ENCODE measurements around the gene IL9R. TPM values are rescaled to one million over a fixed set of nuclear protein-coding genes. Genes with fewer than 3 reads are reported as not detected.
A peak's percentile ranks its signal among the peaks of the same experiment; 100 is the strongest.
"Not testable (repeated sequence)": the region's sequence is repeated elsewhere in the genome, so short reads cannot be mapped to it uniquely, and the experiment has no call there.

The IL9R gene
- total RNA-seq, 1 experiment from 2014 or later, result 0.46 TPM

GRCh38 chrX:156008915-156009314, 11.4 kb downstream of the IL9R start:
- ATAC-seq (no peak), DNase-seq (ENCODE audit: low read depth, low spot score) (peak; percentile 2)
- intact Hi-C loops (cut with micrococcal nuclease; ENCODE audit: unreplicated experiment), result no loop called here

GRCh38 chrX:156009691-156010090, 12.2 kb downstream of the IL9R start:
- POLR2A ChIA-PET; H3K9me3 ChIP-seq (ENCODE audit: control insufficient read depth, insufficient read depth, low read depth, low read length); in situ Hi-C loops (cut with HindIII; ENCODE audit: low pct_unique_long_range_greater_than_20kb, low sequenced_read_pairs); CTCF ChIA-PET; H3K4me1 ChIP-seq (ENCODE audit: control insufficient read depth, insufficient read depth, low read length); H3K27ac ChIP-seq (ENCODE audit: low read length); DNase-seq (ENCODE audit: low read depth, low spot score); BruUV-seq (replicated peaks); ATAC-seq; H3K27me3 ChIP-seq (ENCODE audit: control insufficient read depth, insufficient read depth, low read length); H3K36me3 ChIP-seq (ENCODE audit: control insufficient read depth, insufficient read depth, low read length); intact Hi-C loops (cut with micrococcal nuclease; ENCODE audit: unreplicated experiment); H3K4me3 ChIP-seq (ENCODE audit: low read depth in 2 of 2, low read length in 2 of 2): not testable (repeated sequence)

More at GRCh38 chrX:156008915-156009314, 11.4 kb downstream of the IL9R start:
- in situ Hi-C loops (cut with HindIII; ENCODE audit: low pct_unique_long_range_greater_than_20kb, low sequenced_read_pairs), result no loop called here
- Histone ChIP-seq H3K36me3 (ENCODE audit: control insufficient read depth, insufficient read depth, low read length) (no peaks in the 10 kb centered on the region), H3K27me3 (ENCODE audit: control insufficient read depth, insufficient read depth, low read length) (no peaks in the 10 kb centered on the region), H3K4me1 (ENCODE audit: control insufficient read depth, insufficient read depth, low read length) (no peaks in the 10 kb centered on the region), H3K4me3 (ENCODE audit: low read depth in 2 of 2, low read length in 2 of 2) (no peak overlapping the region), H3K27ac (ENCODE audit: low read length) (no peak overlapping the region), H3K9me3 (ENCODE audit: control insufficient read depth, insufficient read depth, low read depth, low read length) (no peaks in the 10 kb centered on the region)
- BruUV-seq (replicated peaks), result no TSS peak
- TF ChIP-seq POLR2AphosphoS5 (IDR thresholded peaks at IDR 0.05; ENCODE audit: low read depth, low read length) (no peak), TCF7L2 (IDR thresholded peaks at IDR 0.05; ENCODE audit: low read depth, low read length) (no peak), SIN3A (IDR thresholded peaks at IDR 0.05; ENCODE audit: borderline replicate concordance, insufficient read depth, low read depth, low read length) (no peak)
- TF ChIP-seq, protein P1, sequence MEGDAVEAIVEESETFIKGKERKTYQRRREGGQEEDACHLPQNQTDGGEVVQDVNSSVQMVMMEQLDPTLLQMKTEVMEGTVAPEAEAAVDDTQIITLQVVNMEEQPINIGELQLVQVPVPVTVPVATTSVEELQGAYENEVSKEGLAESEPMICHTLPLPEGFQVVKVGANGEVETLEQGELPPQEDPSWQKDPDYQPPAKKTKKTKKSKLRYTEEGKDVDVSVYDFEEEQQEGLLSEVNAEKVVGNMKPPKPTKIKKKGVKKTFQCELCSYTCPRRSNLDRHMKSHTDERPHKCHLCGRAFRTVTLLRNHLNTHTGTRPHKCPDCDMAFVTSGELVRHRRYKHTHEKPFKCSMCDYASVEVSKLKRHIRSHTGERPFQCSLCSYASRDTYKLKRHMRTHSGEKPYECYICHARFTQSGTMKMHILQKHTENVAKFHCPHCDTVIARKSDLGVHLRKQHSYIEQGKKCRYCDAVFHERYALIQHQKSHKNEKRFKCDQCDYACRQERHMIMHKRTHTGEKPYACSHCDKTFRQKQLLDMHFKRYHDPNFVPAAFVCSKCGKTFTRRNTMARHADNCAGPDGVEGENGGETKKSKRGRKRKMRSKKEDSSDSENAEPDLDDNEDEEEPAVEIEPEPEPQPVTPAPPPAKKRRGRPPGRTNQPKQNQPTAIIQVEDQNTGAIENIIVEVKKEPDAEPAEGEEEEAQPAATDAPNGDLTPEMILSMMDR (IDR thresholded peaks at IDR 0.05), result no peak
- TF ChIP-seq, protein P2, sequence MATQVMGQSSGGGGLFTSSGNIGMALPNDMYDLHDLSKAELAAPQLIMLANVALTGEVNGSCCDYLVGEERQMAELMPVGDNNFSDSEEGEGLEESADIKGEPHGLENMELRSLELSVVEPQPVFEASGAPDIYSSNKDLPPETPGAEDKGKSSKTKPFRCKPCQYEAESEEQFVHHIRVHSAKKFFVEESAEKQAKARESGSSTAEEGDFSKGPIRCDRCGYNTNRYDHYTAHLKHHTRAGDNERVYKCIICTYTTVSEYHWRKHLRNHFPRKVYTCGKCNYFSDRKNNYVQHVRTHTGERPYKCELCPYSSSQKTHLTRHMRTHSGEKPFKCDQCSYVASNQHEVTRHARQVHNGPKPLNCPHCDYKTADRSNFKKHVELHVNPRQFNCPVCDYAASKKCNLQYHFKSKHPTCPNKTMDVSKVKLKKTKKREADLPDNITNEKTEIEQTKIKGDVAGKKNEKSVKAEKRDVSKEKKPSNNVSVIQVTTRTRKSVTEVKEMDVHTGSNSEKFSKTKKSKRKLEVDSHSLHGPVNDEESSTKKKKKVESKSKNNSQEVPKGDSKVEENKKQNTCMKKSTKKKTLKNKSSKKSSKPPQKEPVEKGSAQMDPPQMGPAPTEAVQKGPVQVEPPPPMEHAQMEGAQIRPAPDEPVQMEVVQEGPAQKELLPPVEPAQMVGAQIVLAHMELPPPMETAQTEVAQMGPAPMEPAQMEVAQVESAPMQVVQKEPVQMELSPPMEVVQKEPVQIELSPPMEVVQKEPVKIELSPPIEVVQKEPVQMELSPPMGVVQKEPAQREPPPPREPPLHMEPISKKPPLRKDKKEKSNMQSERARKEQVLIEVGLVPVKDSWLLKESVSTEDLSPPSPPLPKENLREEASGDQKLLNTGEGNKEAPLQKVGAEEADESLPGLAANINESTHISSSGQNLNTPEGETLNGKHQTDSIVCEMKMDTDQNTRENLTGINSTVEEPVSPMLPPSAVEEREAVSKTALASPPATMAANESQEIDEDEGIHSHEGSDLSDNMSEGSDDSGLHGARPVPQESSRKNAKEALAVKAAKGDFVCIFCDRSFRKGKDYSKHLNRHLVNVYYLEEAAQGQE (IDR thresholded peaks at IDR 0.05; ENCODE audit: insufficient read depth in 1 of 2, low read depth in 2 of 2, low read length in 1 of 2), result no peak
- CTCF ChIA-PET, result no interaction called here
- POLR2A ChIA-PET, result no interaction called here

DNA sequence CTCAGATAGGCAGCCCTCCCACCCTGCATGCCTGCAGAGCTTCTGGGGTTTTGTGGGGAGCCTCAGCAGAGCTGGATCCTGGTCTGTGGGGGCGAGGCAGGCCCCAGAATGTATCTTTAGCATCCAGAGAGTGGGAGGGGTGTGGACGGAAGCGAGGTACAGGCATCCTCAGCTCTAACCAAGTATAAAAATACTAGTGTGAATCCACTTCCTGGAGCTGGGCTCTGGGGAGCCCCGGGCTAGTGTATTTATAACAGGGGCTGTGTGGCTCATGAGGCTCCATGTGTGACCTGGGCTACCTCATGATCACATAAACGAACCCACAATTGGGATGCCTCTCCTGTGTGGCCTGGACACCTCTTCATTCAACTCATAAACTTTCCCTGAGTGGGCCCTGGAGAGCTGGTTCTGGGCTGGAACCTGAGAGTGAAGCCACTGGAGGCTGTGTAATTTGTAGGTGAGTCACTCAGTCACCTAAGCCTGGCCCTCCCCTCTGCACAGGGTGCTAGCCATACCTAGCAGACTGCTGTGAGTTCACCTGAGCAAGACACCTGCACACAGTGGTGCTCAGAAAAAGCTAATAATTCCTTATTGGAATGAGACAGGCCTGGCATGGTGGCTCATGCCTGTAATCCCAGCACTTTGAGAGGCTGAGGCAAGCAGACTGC, 15.9 kb downstream of the IL9R start:
- H3K4me1 ChIP-seq (ENCODE audit: control insufficient read depth, insufficient read depth, low read length); H3K27ac ChIP-seq (ENCODE audit: low read length); BruUV-seq (replicated peaks); H3K9me3 ChIP-seq (ENCODE audit: control insufficient read depth, insufficient read depth, low read depth, low read length); H3K27me3 ChIP-seq (ENCODE audit: control insufficient read depth, insufficient read depth, low read length); CTCF ChIA-PET; ATAC-seq; intact Hi-C loops (cut with micrococcal nuclease; ENCODE audit: unreplicated experiment); H3K4me3 ChIP-seq (ENCODE audit: low read depth in 2 of 2, low read length in 2 of 2); POLR2A ChIA-PET; DNase-seq (ENCODE audit: low read depth, low spot score); H3K36me3 ChIP-seq (ENCODE audit: control insufficient read depth, insufficient read depth, low read length); in situ Hi-C loops (cut with HindIII; ENCODE audit: low pct_unique_long_range_greater_than_20kb, low sequenced_read_pairs): not testable (repeated sequence)

GRCh38 chrX:156019846-156020245, 22.4 kb downstream of the IL9R start:
- intact Hi-C loops (cut with micrococcal nuclease; ENCODE audit: unreplicated experiment); POLR2A ChIA-PET; ATAC-seq; in situ Hi-C loops (cut with HindIII; ENCODE audit: low pct_unique_long_range_greater_than_20kb, low sequenced_read_pairs); H3K27ac ChIP-seq (ENCODE audit: low read length); CTCF ChIA-PET; H3K4me3 ChIP-seq (ENCODE audit: low read depth in 2 of 2, low read length in 2 of 2); DNase-seq (ENCODE audit: low read depth, low spot score); H3K9me3 ChIP-seq (ENCODE audit: control insufficient read depth, insufficient read depth, low read depth, low read length); H3K27me3 ChIP-seq (ENCODE audit: control insufficient read depth, insufficient read depth, low read length); H3K4me1 ChIP-seq (ENCODE audit: control insufficient read depth, insufficient read depth, low read length); H3K36me3 ChIP-seq (ENCODE audit: control insufficient read depth, insufficient read depth, low read length); BruUV-seq (replicated peaks): not testable (repeated sequence)

- H3K27ac ChIP-seq (ENCODE audit: low read length); in situ Hi-C loops (cut with HindIII; ENCODE audit: low pct_unique_long_range_greater_than_20kb, low sequenced_read_pairs); intact Hi-C loops (cut with micrococcal nuclease; ENCODE audit: unreplicated experiment); H3K27me3 ChIP-seq (ENCODE audit: control insufficient read depth, insufficient read depth, low read length); H3K9me3 ChIP-seq (ENCODE audit: control insufficient read depth, insufficient read depth, low read depth, low read length); H3K36me3 ChIP-seq (ENCODE audit: control insufficient read depth, insufficient read depth, low read length); H3K4me3 ChIP-seq (ENCODE audit: low read depth in 2 of 2, low read length in 2 of 2); ATAC-seq; CTCF ChIA-PET; DNase-seq (ENCODE audit: low read depth, low spot score); BruUV-seq (replicated peaks); POLR2A ChIA-PET; H3K4me1 ChIP-seq (ENCODE audit: control insufficient read depth, insufficient read depth, low read length): not testable (repeated sequence)
Observed at GRCh38 chrX:156023002-156023401, 25.5 kb downstream of the IL9R start.
